Measurements from ENCODE around the gene CHST12. TPM values are rescaled to one million over a fixed set of nuclear protein-coding genes. Genes with fewer than 3 reads are reported as not detected.

Gene CHST12
- total RNA-seq, 4 donors from 2014 or later: 7.6 to 136 (median 13.6) TPM

- Histone ChIP-seq H3K9me3 (no peaks in the 10 kb centered on the region), H3K27me3 (peaks cover 18% of the 10 kb centered on the region), H3K36me3 (no peaks in the 10 kb centered on the region), H3K4me3 (no peak overlapping the region), H3K27ac (no peak overlapping the region), H3K4me1 (peaks cover 0 to 5% (median 0%) of the 10 kb centered on the region in 4 donors)
- WGBS, 2 donors (ENCODE audit: low coverage in 1 of 2): 79% methylated on average over 19 of the region's 19 CpGs; no CpG with 5 or more reads in 1 of the 2 donors
- intact Hi-C loops (cut with DNase I; ENCODE audit: low total_unique reads) (no loop called here), in situ Hi-C loops (cut with MboI; ENCODE audit: low pct_ligation_motif_present in 1 of 4, low pct_unique_long_range_greater_than_20kb in 1 of 4, low sequenced_read_pairs in 3 of 4) (loop anchor here in 2 of 4 donors (25.0 kb wide), 1 partner anchor 217 kb away; the partner anchor contains the start of gene AMZ1 (in 2 of the 2))
- no peak for DNase-seq
- TF ChIP-seq EP300 (IDR thresholded peaks at IDR 0.05; ENCODE audit: low read depth): no peak
- no peak for TF ChIP-seq POLR2A (IDR thresholded peaks at IDR 0.05)
- no peak for TF ChIP-seq CTCF (IDR thresholded peaks at IDR 0.05)
- no peak for TF ChIP-seq POLR2AphosphoS5 (IDR thresholded peaks at IDR 0.05)
Observed at GRCh38 chr7:2470204-2471021, 67.0 kb downstream of the CHST12 start.

GRCh38 chr7:2471022-2471329 is 67.6 kb downstream of the CHST12 start:
- Histone ChIP-seq H3K36me3 (no peaks in the 10 kb centered on the region), H3K4me1 (peaks cover 0 to 5% (median 0%) of the 10 kb centered on the region in 4 donors), H3K9me3 (no peaks in the 10 kb centered on the region), H3K27ac (no peak overlapping the region), H3K4me3 (no peak overlapping the region), H3K27me3 (peaks cover 20% of the 10 kb centered on the region)
- in situ Hi-C loops (cut with MboI; ENCODE audit: low pct_ligation_motif_present in 1 of 4, low pct_unique_long_range_greater_than_20kb in 1 of 4, low sequenced_read_pairs in 3 of 4): loop anchor here in 2 of 4 donors (25.0 kb wide), 1 partner anchor 216 kb away; the partner anchor contains the start of gene AMZ1 (in 2 of the 2)
- TF ChIP-seq CTCF (IDR thresholded peaks at IDR 0.05) (no peak), POLR2AphosphoS5 (IDR thresholded peaks at IDR 0.05) (no peak), POLR2A (IDR thresholded peaks at IDR 0.05) (no peak), EP300 (IDR thresholded peaks at IDR 0.05; ENCODE audit: low read depth) (no peak)
- DNase-seq: no peak
- WGBS, 2 donors (ENCODE audit: low coverage in 1 of 2): 48% methylated on average over 5 of the region's 5 CpGs; no CpG with 5 or more reads in 1 of the 2 donors
- intact Hi-C loops (cut with DNase I; ENCODE audit: low total_unique reads): no loop called here

- no peak for DNase-seq
- Histone ChIP-seq H3K27ac (no peak overlapping the region), H3K4me1 (peaks cover 0 to 5% (median 0%) of the 10 kb centered on the region in 4 donors), H3K4me3 (no peak overlapping the region), H3K9me3 (no peaks in the 10 kb centered on the region), H3K36me3 (no peaks in the 10 kb centered on the region), H3K27me3 (peaks cover 20% of the 10 kb centered on the region)
- in situ Hi-C loops (cut with MboI; ENCODE audit: low pct_ligation_motif_present in 1 of 4, low pct_unique_long_range_greater_than_20kb in 1 of 4, low sequenced_read_pairs in 3 of 4): loop anchor here in 2 of 4 donors (25.0 kb wide), 1 partner anchor 216 kb away; the partner anchor contains the start of gene AMZ1 (in 2 of the 2)
- intact Hi-C loops (cut with DNase I; ENCODE audit: low total_unique reads): no loop called here
- no peak for TF ChIP-seq EP300 (IDR thresholded peaks at IDR 0.05; ENCODE audit: low read depth)
- TF ChIP-seq POLR2AphosphoS5 (IDR thresholded peaks at IDR 0.05): no peak
- no peak for TF ChIP-seq CTCF (IDR thresholded peaks at IDR 0.05)
- TF ChIP-seq POLR2A (IDR thresholded peaks at IDR 0.05): no peak
- 35% methylated on average over 8 of the region's 17 CpGs; no CpG with 5 or more reads in 1 of the 2 donors for WGBS, 2 donors (ENCODE audit: low coverage in 1 of 2)
Observed at GRCh38 chr7:2471396-2471795, 68.0 kb downstream of the CHST12 start.

GRCh38 chr7:2472739-2473138 is 69.3 kb downstream of the CHST12 start:
- WGBS, 2 donors (ENCODE audit: low coverage in 1 of 2): 75% methylated on average over 6 of the region's 6 CpGs; no CpG with 5 or more reads in 1 of the 2 donors
- in situ Hi-C loops (cut with MboI; ENCODE audit: low pct_ligation_motif_present in 1 of 4, low pct_unique_long_range_greater_than_20kb in 1 of 4, low sequenced_read_pairs in 3 of 4) (loop anchor here in 2 of 4 donors (25.0 kb wide), 1 partner anchor 215 kb away; the partner anchor contains the start of gene AMZ1 (in 2 of the 2)), intact Hi-C loops (cut with DNase I; ENCODE audit: low total_unique reads) (no loop called here)

More at GRCh38 chr7:2472739-2473138, 69.3 kb downstream of the CHST12 start:
- DNase-seq: no peak
- peaks cover 3 to 9% (median 4%) of the 10 kb centered on the region in 4 donors for H3K4me1 ChIP-seq
- no peaks in the 10 kb centered on the region for H3K9me3 ChIP-seq
- TF ChIP-seq POLR2AphosphoS5 (IDR thresholded peaks at IDR 0.05) (no peak), CTCF (IDR thresholded peaks at IDR 0.05) (no peak), POLR2A (IDR thresholded peaks at IDR 0.05) (no peak), EP300 (IDR thresholded peaks at IDR 0.05; ENCODE audit: low read depth) (no peak)
- H3K27ac ChIP-seq: no peak overlapping the region
- H3K27me3 ChIP-seq: peaks cover 20% of the 10 kb centered on the region
- H3K36me3 ChIP-seq: no peaks in the 10 kb centered on the region
- H3K4me3 ChIP-seq: no peak overlapping the region

All from transverse colon (tissue), 4 donors.